ENCODE data around the gene TIPARP.

- TF ChIP-seq, protein P1, sequence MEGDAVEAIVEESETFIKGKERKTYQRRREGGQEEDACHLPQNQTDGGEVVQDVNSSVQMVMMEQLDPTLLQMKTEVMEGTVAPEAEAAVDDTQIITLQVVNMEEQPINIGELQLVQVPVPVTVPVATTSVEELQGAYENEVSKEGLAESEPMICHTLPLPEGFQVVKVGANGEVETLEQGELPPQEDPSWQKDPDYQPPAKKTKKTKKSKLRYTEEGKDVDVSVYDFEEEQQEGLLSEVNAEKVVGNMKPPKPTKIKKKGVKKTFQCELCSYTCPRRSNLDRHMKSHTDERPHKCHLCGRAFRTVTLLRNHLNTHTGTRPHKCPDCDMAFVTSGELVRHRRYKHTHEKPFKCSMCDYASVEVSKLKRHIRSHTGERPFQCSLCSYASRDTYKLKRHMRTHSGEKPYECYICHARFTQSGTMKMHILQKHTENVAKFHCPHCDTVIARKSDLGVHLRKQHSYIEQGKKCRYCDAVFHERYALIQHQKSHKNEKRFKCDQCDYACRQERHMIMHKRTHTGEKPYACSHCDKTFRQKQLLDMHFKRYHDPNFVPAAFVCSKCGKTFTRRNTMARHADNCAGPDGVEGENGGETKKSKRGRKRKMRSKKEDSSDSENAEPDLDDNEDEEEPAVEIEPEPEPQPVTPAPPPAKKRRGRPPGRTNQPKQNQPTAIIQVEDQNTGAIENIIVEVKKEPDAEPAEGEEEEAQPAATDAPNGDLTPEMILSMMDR (IDR thresholded peaks at IDR 0.05): no peak
- no peak for TF ChIP-seq POLR2AphosphoS5 (IDR thresholded peaks at IDR 0.05; ENCODE audit: low read depth, low read length)
- TF ChIP-seq, protein P2, sequence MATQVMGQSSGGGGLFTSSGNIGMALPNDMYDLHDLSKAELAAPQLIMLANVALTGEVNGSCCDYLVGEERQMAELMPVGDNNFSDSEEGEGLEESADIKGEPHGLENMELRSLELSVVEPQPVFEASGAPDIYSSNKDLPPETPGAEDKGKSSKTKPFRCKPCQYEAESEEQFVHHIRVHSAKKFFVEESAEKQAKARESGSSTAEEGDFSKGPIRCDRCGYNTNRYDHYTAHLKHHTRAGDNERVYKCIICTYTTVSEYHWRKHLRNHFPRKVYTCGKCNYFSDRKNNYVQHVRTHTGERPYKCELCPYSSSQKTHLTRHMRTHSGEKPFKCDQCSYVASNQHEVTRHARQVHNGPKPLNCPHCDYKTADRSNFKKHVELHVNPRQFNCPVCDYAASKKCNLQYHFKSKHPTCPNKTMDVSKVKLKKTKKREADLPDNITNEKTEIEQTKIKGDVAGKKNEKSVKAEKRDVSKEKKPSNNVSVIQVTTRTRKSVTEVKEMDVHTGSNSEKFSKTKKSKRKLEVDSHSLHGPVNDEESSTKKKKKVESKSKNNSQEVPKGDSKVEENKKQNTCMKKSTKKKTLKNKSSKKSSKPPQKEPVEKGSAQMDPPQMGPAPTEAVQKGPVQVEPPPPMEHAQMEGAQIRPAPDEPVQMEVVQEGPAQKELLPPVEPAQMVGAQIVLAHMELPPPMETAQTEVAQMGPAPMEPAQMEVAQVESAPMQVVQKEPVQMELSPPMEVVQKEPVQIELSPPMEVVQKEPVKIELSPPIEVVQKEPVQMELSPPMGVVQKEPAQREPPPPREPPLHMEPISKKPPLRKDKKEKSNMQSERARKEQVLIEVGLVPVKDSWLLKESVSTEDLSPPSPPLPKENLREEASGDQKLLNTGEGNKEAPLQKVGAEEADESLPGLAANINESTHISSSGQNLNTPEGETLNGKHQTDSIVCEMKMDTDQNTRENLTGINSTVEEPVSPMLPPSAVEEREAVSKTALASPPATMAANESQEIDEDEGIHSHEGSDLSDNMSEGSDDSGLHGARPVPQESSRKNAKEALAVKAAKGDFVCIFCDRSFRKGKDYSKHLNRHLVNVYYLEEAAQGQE (IDR thresholded peaks at IDR 0.05; ENCODE audit: insufficient read depth in 1 of 2, low read depth in 2 of 2, low read length in 1 of 2): no peak
These were observed 58.5 kb downstream of the TIPARP start for GRCh38 chr3:156732715-156733421.
